HepG2 (cell line): ENCODE measurements around the gene ZCCHC24.

Source experiments
- CTCF ChIP-seq: sonication (generic); formaldehyde crosslinking; IDR thresholded peaks from 2 replicates; pipeline ENCODE4 v1.5.0; 2020; ENCODE audit warnings: mild to moderate bottlenecking, missing genetic modification reagents, moderate library complexity
- HHEX ChIP-seq: IDR thresholded peaks from 2 replicates; pipeline ENCODE4 v1.6.1; 2016; ENCODE audit warnings: control low read depth
- NR2F6 ChIP-seq, 2 experiments: IDR thresholded peaks; 2 replicates each; pipeline ENCODE4 v1.6.1; 2016; ENCODE audit warnings: antibody characterized with exemption in 1 of 2, mild to moderate bottlenecking in 1 of 2
- POLR2AphosphoS5 ChIP-seq: IDR thresholded peaks from 2 replicates; pipeline ENCODE4 v1.6.1; 2012; ENCODE audit warnings: low read depth, low read length
- SMYD3 ChIP-seq: sonication (generic); formaldehyde crosslinking; IDR thresholded peaks from 2 replicates; pipeline ENCODE4 v1.8.1; 2023; ENCODE audit warnings: mild to moderate bottlenecking, missing genetic modification reagents
- SNRNP70 ChIP-seq: fragments of 200-400 bp; formaldehyde crosslinking; IDR thresholded peaks from 2 replicates; pipeline ENCODE4 v1.6.1; 2017; ENCODE audit warnings: mild to moderate bottlenecking, low read depth, low read length, moderate library complexity
- TARDBP ChIP-seq: sonication (generic); formaldehyde crosslinking; IDR thresholded peaks from 2 replicates; pipeline ENCODE4 v1.8.0; 2022; ENCODE audit warnings: mild to moderate bottlenecking, missing genetic modification reagents
- YY1 ChIP-seq: IDR thresholded peaks from 2 replicates; pipeline ENCODE4 v1.6.1; 2011; ENCODE audit warnings: low read length, low read depth, moderate library complexity, mild to moderate bottlenecking; ENCODE audit not compliant: insufficient read depth, insufficient replicate concordance
- ZNF556 ChIP-seq: sonication (generic); formaldehyde crosslinking; IDR thresholded peaks from 2 replicates; pipeline ENCODE4 v1.4.0; 2020; ENCODE audit warnings: mild to moderate bottlenecking, missing genetic modification reagents, borderline replicate concordance
- ZNF672 ChIP-seq: sonication (generic); formaldehyde crosslinking; IDR thresholded peaks from 2 replicates; pipeline ENCODE4 v1.8.1; 2022; ENCODE audit warnings: missing genetic modification reagents

GRCh38 chr10:79393924-79394610 is 51.4 kb downstream of the ZCCHC24 start:
- no peak for TF ChIP-seq NR2F6 (IDR thresholded peaks at IDR 0.05)
- TF ChIP-seq NR2F6 (CRISPR knock-in tag; IDR thresholded peaks at IDR 0.05) = no peak
- TF ChIP-seq HHEX (CRISPR knock-in tag) = no peak
- no peak for TF ChIP-seq SNRNP70
- TF ChIP-seq CTCF (CRISPR knock-in tag) = no peak
- TF ChIP-seq ZNF556 (CRISPR knock-in tag) = no peak
- no peak for TF ChIP-seq ZNF672
- no peak for TF ChIP-seq YY1
- no peak for TF ChIP-seq SMYD3 (CRISPR knock-in tag)
- no peak for TF ChIP-seq POLR2AphosphoS5
- no peak for TF ChIP-seq TARDBP (CRISPR knock-in tag)
